IMR-90 (cell line): ENCODE measurements around the gene RFTN1. TPM values are rescaled to one million over a fixed set of nuclear protein-coding genes. Genes with fewer than 3 reads are reported as not detected.

ENCODE experiments used
- ATAC-seq: fragments of 200-7000 bp; cut with Tn5 transposase; 2 replicates; pipeline ENCODE4 v1.9.1; 2020; ENCODE audit warnings: low read depth, mild to moderate bottlenecking, moderate library complexity
- BruUV-seq: library from RNA; stranded (reverse); fragments of 400-500 nt; replicated peaks from 2 replicates; lab custom pipeline; 2021; lab: Mats Ljungman, UMichigan
- CTCF ChIA-PET: fragments of 300-600 bp; formaldehyde crosslinking; extraction: SDS; loops from one replicate; lab custom pipeline; 2021; ENCODE audit warnings: antibody characterized with exemption; lab: Yijun Ruan, JAX
- POLR2A ChIA-PET: fragments of 300-600 bp; sonication (Branson Sonifier 250); formaldehyde crosslinking; loops from one replicate; lab custom pipeline; 2022; ENCODE audit warnings: antibody characterized with exemption; ENCODE audit not compliant: unreplicated experiment; lab: Charles Lee
- DNase-seq: peaks from one replicate; pipeline ENCODE4 v3.0.0; 2013
- H2AFZ ChIP-seq: replicated peaks from 2 replicates; pipeline ENCODE3; 2013; ENCODE audit warnings: low read length, mild to moderate bottlenecking; ENCODE audit not compliant: poor library complexity
- H2AK5ac ChIP-seq: 2 replicates; pipeline ENCODE4 v1.6.1; 2013; ENCODE audit warnings: low read depth, low read length, inconsistent platforms
- H2AK9ac ChIP-seq: replicated peaks from 2 replicates; pipeline ENCODE3; 2013; ENCODE audit warnings: mild to moderate bottlenecking, low read depth, low read length, moderate library complexity; ENCODE audit not compliant: poor library complexity
- H2BK120ac ChIP-seq: 2 replicates; pipeline ENCODE4 v1.6.1; 2013; ENCODE audit warnings: low read depth, low read length, inconsistent platforms
- H2BK15ac ChIP-seq: 3 replicates; pipeline ENCODE4 v1.6.1; 2013; ENCODE audit warnings: low read depth, low read length, inconsistent platforms
- H2BK20ac ChIP-seq: 2 replicates; pipeline ENCODE4 v1.6.1; 2013; ENCODE audit warnings: low read depth, mild to moderate bottlenecking, inconsistent platforms, low read length, moderate library complexity
- H2BK5ac ChIP-seq: 2 replicates; pipeline ENCODE4 v1.6.1; 2013; ENCODE audit warnings: mild to moderate bottlenecking, low read depth, low read length, inconsistent platforms; ENCODE audit not compliant: poor library complexity, severe bottlenecking
- H3K14ac ChIP-seq: replicated peaks from 2 replicates; pipeline ENCODE4 v1.6.1; 2013; ENCODE audit warnings: low read depth, low read length, inconsistent platforms
- H3K18ac ChIP-seq: 2 replicates; pipeline ENCODE4 v1.6.1; 2013; ENCODE audit warnings: low read depth, low read length, control low read depth
- H3K23ac ChIP-seq: 2 replicates; pipeline ENCODE4 v1.6.1; 2013; ENCODE audit warnings: low read depth, low read length, inconsistent platforms
- H3K27ac ChIP-seq: 2 replicates; pipeline ENCODE4 v1.5.1; 2013; ENCODE audit warnings: mild to moderate bottlenecking, control low read depth, low read length; ENCODE audit not compliant: insufficient read depth
- H3K27me3 ChIP-seq: 2 replicates; pipeline ENCODE4 v1.6.1; 2013; ENCODE audit warnings: low read length; ENCODE audit not compliant: control insufficient read depth, insufficient read depth
- H3K36me3 ChIP-seq: 2 replicates; pipeline ENCODE4 v1.6.1; 2013; ENCODE audit warnings: low read length, mixed read lengths; ENCODE audit not compliant: control insufficient read depth, insufficient read depth
- H3K4ac ChIP-seq: 2 replicates; pipeline ENCODE4 v1.6.1; 2013; ENCODE audit warnings: low read depth, low read length, inconsistent platforms
- H3K4me1 ChIP-seq: 2 replicates; pipeline ENCODE4 v1.6.1; 2013; ENCODE audit warnings: low read length, mixed read lengths; ENCODE audit not compliant: control insufficient read depth, insufficient read depth
- H3K4me2 ChIP-seq: 2 replicates; pipeline ENCODE4 v1.6.1; 2013; ENCODE audit warnings: low read depth, mild to moderate bottlenecking, control low read depth, low read length, moderate library complexity
- H3K4me3 ChIP-seq: 2 replicates; pipeline ENCODE4 v1.5.1; 2013; ENCODE audit warnings: low read depth, mild to moderate bottlenecking, control low read depth, low read length, moderate library complexity; ENCODE audit not compliant: insufficient read depth
- H3K56ac ChIP-seq: 2 replicates; pipeline ENCODE4 v1.6.1; 2013; ENCODE audit warnings: low read length, inconsistent platforms; ENCODE audit not compliant: insufficient read depth; ENCODE audit errors: extremely low read depth
- H3K79me1 ChIP-seq, 2 experiments: 2 replicates each; pipeline ENCODE4 v1.6.1; 2013; ENCODE audit warnings: low read length in 2 of 2, inconsistent platforms in 1 of 2, low read depth in 1 of 2
- H3K9ac ChIP-seq: 2 replicates; pipeline ENCODE4 v1.6.1; 2013; ENCODE audit warnings: low read depth, low read length, control low read depth
- H3K9me1 ChIP-seq: 2 replicates; pipeline ENCODE4 v1.6.1; 2013; ENCODE audit warnings: low read length, inconsistent platforms; ENCODE audit not compliant: insufficient read depth
- H3K9me3 ChIP-seq: 2 replicates; pipeline ENCODE4 v1.6.1; 2013; ENCODE audit warnings: low read length; ENCODE audit not compliant: control insufficient read depth, insufficient read depth
- H4K20me1 ChIP-seq: 2 replicates; pipeline ENCODE4 v1.6.1; 2013; ENCODE audit warnings: low read length, inconsistent platforms; ENCODE audit not compliant: insufficient read depth
- H4K5ac ChIP-seq: 2 replicates; pipeline ENCODE4 v1.6.1; 2013; ENCODE audit warnings: mild to moderate bottlenecking, low read depth, low read length, control low read depth
- H4K8ac ChIP-seq, 2 experiments: 2 replicates each; pipeline ENCODE4 v1.6.1; 2013; ENCODE audit warnings: low read depth in 2 of 2, low read length in 2 of 2, control low read depth in 1 of 2, inconsistent platforms in 1 of 2
- H4K91ac ChIP-seq: 2 replicates; pipeline ENCODE4 v1.6.1; 2013; ENCODE audit warnings: low read depth, low read length, inconsistent platforms; ENCODE audit not compliant: insufficient read depth
- BHLHE40 ChIP-seq: fragments of 150-350 bp; IDR thresholded peaks from 2 replicates; pipeline ENCODE4 v1.6.1; 2016; ENCODE audit warnings: mild to moderate bottlenecking, low read depth, low read length
- CEBPB ChIP-seq: IDR thresholded peaks from 2 replicates; pipeline ENCODE4 v1.6.1; 2012; ENCODE audit warnings: low read depth, low read length, improper control_type of control experiment
- CHD1 ChIP-seq: IDR thresholded peaks from 2 replicates; pipeline ENCODE4 v1.6.1; 2012; ENCODE audit warnings: low read depth, low read length, improper control_type of control experiment
- CTCF ChIP-seq: conservative IDR thresholded peaks from 2 replicates; pipeline ENCODE4 v1.5.1; 2012; ENCODE audit warnings: mild to moderate bottlenecking, low read depth, low read length, improper control_type of control experiment
- ELK1 ChIP-seq: fragments of 150-350 bp; IDR thresholded peaks from 2 replicates; pipeline ENCODE4 v1.6.1; 2016; ENCODE audit warnings: low read depth, mild to moderate bottlenecking, low read length, moderate library complexity, borderline replicate concordance
- FOS ChIP-seq: fragments of 150-350 bp; IDR thresholded peaks from 2 replicates; pipeline ENCODE4 v1.6.1; 2016; ENCODE audit warnings: low read depth, low read length
- MAFK ChIP-seq: IDR thresholded peaks from 2 replicates; pipeline ENCODE4 v1.6.1; 2012; ENCODE audit warnings: low read depth, low read length, improper control_type of control experiment
- MAZ ChIP-seq: IDR thresholded peaks from 2 replicates; pipeline ENCODE4 v1.6.1; 2012; ENCODE audit warnings: low read depth, mild to moderate bottlenecking, low read length, improper control_type of control experiment, moderate library complexity, borderline replicate concordance
- MXI1 ChIP-seq: IDR thresholded peaks from 2 replicates; pipeline ENCODE4 v1.6.1; 2012; ENCODE audit warnings: low read depth, mild to moderate bottlenecking, low read length, moderate library complexity, borderline replicate concordance
- NFE2L2 ChIP-seq: fragments of 150-350 bp; IDR thresholded peaks from 2 replicates; pipeline ENCODE4 v1.6.1; 2016; ENCODE audit warnings: low read depth, mild to moderate bottlenecking, low read length
- POLR2A ChIP-seq: IDR thresholded peaks from 2 replicates; pipeline ENCODE4 v1.6.1; 2012; ENCODE audit warnings: mild to moderate bottlenecking, low read depth, low read length
- RAD21 ChIP-seq: IDR thresholded peaks from 2 replicates; pipeline ENCODE4 v1.6.1; 2012; ENCODE audit warnings: low read length, improper control_type of control experiment
- RCOR1 ChIP-seq: IDR thresholded peaks from 2 replicates; pipeline ENCODE4 v1.6.1; 2012; ENCODE audit warnings: mild to moderate bottlenecking, low read length, improper control_type of control experiment; ENCODE audit not compliant: insufficient replicate concordance
- RFX5 ChIP-seq: IDR thresholded peaks from 2 replicates; pipeline ENCODE4 v1.8.0; 2012; ENCODE audit warnings: low read depth, mild to moderate bottlenecking, low read length, moderate library complexity
- SMC3 ChIP-seq: fragments of 150-350 bp; IDR thresholded peaks from 2 replicates; pipeline ENCODE4 v1.6.1; 2016; ENCODE audit warnings: low read depth, mild to moderate bottlenecking, antibody characterized with exemption, low read length, moderate library complexity
- USF2 ChIP-seq: fragments of 150-350 bp; IDR thresholded peaks from 2 replicates; pipeline ENCODE4 v1.6.1; 2017; ENCODE audit warnings: mild to moderate bottlenecking, antibody characterized with exemption, low read length, low read depth
- WGBS, 2 experiments: methylation state at CpG; one replicate each; pipeline versions ENCODE4 v1.1.5 to v1.1.7; 2013; ENCODE audit warnings: missing lambda C conversion rate in 2 of 2; ENCODE audit not compliant: insufficient read length in 1 of 2; ENCODE audit errors: extremely low coverage in 2 of 2; 5-methylcytosine and 5-hydroxymethylcytosine counted together
- dilution Hi-C: fragments of 300-500 bp; cut with HindIII; formaldehyde crosslinking; loops from one replicate; pipeline ENCODE4 v1.14.3; 2018; ENCODE audit warnings: low sequenced_read_pairs; ENCODE audit not compliant: unreplicated experiment
- in situ Hi-C: fragments of 300-500 bp; cut with MboI; formaldehyde crosslinking; loops from 3 replicates; pipeline ENCODE4 v1.14.3; 2019; ENCODE audit warnings: low sequenced_read_pairs, inconsistent platforms, mixed read lengths
- intact Hi-C: fragments of 100-400 bp; cut with micrococcal nuclease; formaldehyde crosslinking; loops from 2 replicates; pipeline ENCODE4 v1.10.0; 2022
- polyA plus RNA-seq, 3 experiments: library from polyadenylated mRNA; depleted of rRNA; stranded (reverse); fragments of >200 nt; gene quantifications; 2 replicates each; pipeline ENCODE4 v1.2.3, GENCODE V29; 2012; ENCODE audit warnings: low replicate concordance in 1 of 3
- total RNA-seq: library from RNA; depleted of rRNA; stranded (reverse); fragments of >200 nt; gene quantifications from 2 replicates; pipeline ENCODE4 v1.2.3, GENCODE V29; 2012

The RFTN1 gene
- total and polyA plus RNA-seq, 2 of the 4 experiments (the other 2 are of a cell fraction), result 45.0 to 52.0 TPM

- Histone ChIP-seq H3K4ac (no peak overlapping the region), H3K9me3 (no peaks in the 10 kb centered on the region), H2BK120ac (0 out of 2 replicates have a peak overlapping the region, but pooled peaks have one; percentile 4), H4K5ac (peak overlapping the region; percentile 9; the same call in 1 of the 2 replicates), H3K27me3 (no peaks in the 10 kb centered on the region), H4K8ac (no peak overlapping the region), H3K23ac (no peak overlapping the region), H3K36me3 (peaks cover 35% of the 10 kb centered on the region), H3K18ac (peak overlapping the region; percentile 24; the same call in 1 of the 2 replicates), H3K4me1 (peaks cover 20% of the 10 kb centered on the region), H3K4me2 (no peak overlapping the region), H3K56ac (no peak overlapping the region), H2BK5ac (peak overlapping the region; percentile 2), H3K79me1 (peaks cover 27 to 60% of the 10 kb centered on the region in 2 experiments), H3K9me1 (peaks cover 27% of the 10 kb centered on the region), H4K20me1 (peaks cover 4% of the 10 kb centered on the region; the same call in 1 of the 2 replicates), H3K14ac (no peak overlapping the region), H2BK15ac (no peak overlapping the region), H2AK9ac (no peak overlapping the region), H2BK20ac (no peak overlapping the region), H4K91ac (no peak overlapping the region), H3K27ac (no peak overlapping the region), H2AFZ (no peak overlapping the region), H3K4me3 (no peak overlapping the region), H2AK5ac (no peak overlapping the region), H3K9ac (no peak overlapping the region)
- no peak for ATAC-seq
- ChIA-PET POLR2A (no interaction called here), CTCF (interaction anchor here (0.9 kb wide), 1 partner anchor 17 kb away, joined by 3 read pairs; no protein-coding TSS in a partner anchor)
- no peak for DNase-seq
- intact Hi-C loops, result no loop called here
- BruUV-seq, result no TSS peak
- dilution Hi-C loops, result no loop called here
- in situ Hi-C loops, result no loop called here
- TF ChIP-seq POLR2A, result no peak
- TF ChIP-seq MXI1, result no peak
- no peak for TF ChIP-seq ELK1
- TF ChIP-seq RAD21, result no peak
- no peak for TF ChIP-seq SMC3
- no peak for TF ChIP-seq USF2
- no peak for TF ChIP-seq RCOR1
- TF ChIP-seq CEBPB, result no peak
- TF ChIP-seq BHLHE40, result no peak
- no peak for TF ChIP-seq NFE2L2
- TF ChIP-seq RFX5, result no peak
- no peak for TF ChIP-seq MAZ
- TF ChIP-seq CHD1, result no peak
- TF ChIP-seq CTCF, result no peak
- TF ChIP-seq FOS, result no peak
- no peak for TF ChIP-seq MAFK
- WGBS, 2 experiments, result no CpG with 5 or more reads among the region's 2 CpGs
Measured at GRCh38 chr3:16370503-16370871, 143.0 kb downstream of the RFTN1 start.
